CD14-positive monocyte (primary cell): ENCODE measurements around the gene AMER3. TPM values are rescaled to one million over a fixed set of nuclear protein-coding genes. Genes with fewer than 3 reads are reported as not detected.

Source experiments
- DNase-seq, 3 donors: peaks; one replicate each; pipeline ENCODE4 v3.0.0-alpha.2; 2011 to 2022
- H2AFZ ChIP-seq: 2 replicates; pipeline ENCODE4 v1.6.0; 2012; ENCODE audit warnings: mild to moderate bottlenecking, low read depth, low read length, inconsistent platforms; ENCODE audit not compliant: insufficient read depth, poor library complexity, severe bottlenecking
- H3K27ac ChIP-seq, 2 donors: 1 replicate in 1 of 2; 2 replicates in 1 of 2; pipeline ENCODE4 v1.5.1; 2012 to 2013; ENCODE audit warnings: low read length in 2 of 2, control low read depth in 1 of 2, inconsistent platforms in 1 of 2, low read depth in 1 of 2, mild to moderate bottlenecking in 1 of 2
- H3K27me3 ChIP-seq, 2 donors: one replicate each; pipeline versions ENCODE4 v1.6.0 to v1.6.1; 2011 to 2013; ENCODE audit warnings: low read length in 2 of 2; ENCODE audit not compliant: control insufficient read depth in 2 of 2, insufficient read depth in 2 of 2
- H3K36me3 ChIP-seq, 2 donors: replicated peaks in 1 of 2; 1 replicate in 1 of 2; 2 replicates in 1 of 2; pipeline versions ENCODE4 v1.5.1 to v1.6.1; 2012 to 2013; ENCODE audit warnings: low read length in 2 of 2, control low read depth in 1 of 2, inconsistent platforms in 1 of 2, mild to moderate bottlenecking in 1 of 2; ENCODE audit not compliant: insufficient read depth in 2 of 2, control insufficient read depth in 1 of 2
- H3K4me1 ChIP-seq, 2 donors: 1 replicate in 1 of 2; 2 replicates in 1 of 2; pipeline versions ENCODE4 v1.5.1 to v1.6.1; 2012 to 2013; ENCODE audit warnings: low read length in 2 of 2, control low read depth in 1 of 2, inconsistent platforms in 1 of 2, mild to moderate bottlenecking in 1 of 2, moderate library complexity in 1 of 2; ENCODE audit not compliant: insufficient read depth in 2 of 2, control insufficient read depth in 1 of 2
- H3K4me2 ChIP-seq: replicated peaks from 2 replicates; pipeline ENCODE3; 2012; ENCODE audit warnings: low read length, moderate library complexity, mild to moderate bottlenecking; ENCODE audit not compliant: poor library complexity, severe bottlenecking; ENCODE audit errors: extremely low read depth
- H3K4me3 ChIP-seq, 3 experiments: fragments of 200-600 bp in 1 of 3; sonication (generic) in 1 of 3; replicated peaks in 1 of 3; 1 replicate in 2 of 3; 2 replicates in 1 of 3; pipeline ENCODE4 v1.5.1; 2011 to 2013; ENCODE audit warnings: low read length in 3 of 3, mild to moderate bottlenecking in 3 of 3, control low read depth in 2 of 3, low read depth in 2 of 3, inconsistent platforms in 1 of 3, moderate library complexity in 1 of 3
- H3K79me2 ChIP-seq: 2 replicates; pipeline ENCODE4 v1.6.0; 2012; ENCODE audit warnings: mild to moderate bottlenecking, control low read depth, inconsistent platforms, low read length, moderate library complexity; ENCODE audit not compliant: insufficient read depth
- H3K9ac ChIP-seq: 2 replicates; pipeline ENCODE4 v1.6.0; 2017; ENCODE audit warnings: low read length, mild to moderate bottlenecking; ENCODE audit not compliant: insufficient read depth, poor library complexity, severe bottlenecking
- H3K9me3 ChIP-seq, 2 donors: replicated peaks in 1 of 2; 1 replicate in 1 of 2; 2 replicates in 1 of 2; pipeline versions ENCODE4 v1.5.1 to v1.6.1; 2012 to 2013; ENCODE audit warnings: low read length in 2 of 2, control low read depth in 1 of 2; ENCODE audit not compliant: control insufficient read depth in 1 of 2, insufficient read depth in 1 of 2
- H4K20me1 ChIP-seq: 2 replicates; pipeline ENCODE4 v1.6.0; 2012; ENCODE audit warnings: mild to moderate bottlenecking, low read length, control low read depth, moderate library complexity; ENCODE audit not compliant: insufficient read depth
- H3K27ac Mint-ChIP-seq, 7 donors: one replicate each; pipeline ENCODE4 v1.8.0; 2020; ENCODE audit warnings: mild to moderate bottlenecking in 7 of 7, mixed read lengths in 7 of 7, moderate library complexity in 6 of 7, inconsistent platforms in 2 of 7
- H3K27me3 Mint-ChIP-seq, 3 donors: one replicate each; pipeline ENCODE4 v1.8.0; 2021 to 2022; ENCODE audit warnings: low read depth in 3 of 3, mild to moderate bottlenecking in 3 of 3, mixed read lengths in 3 of 3, moderate library complexity in 3 of 3, inconsistent platforms in 1 of 3
- H3K36me3 Mint-ChIP-seq, 2 donors: one replicate each; pipeline ENCODE4 v1.8.0; 2020; ENCODE audit warnings: mixed read lengths in 2 of 2, inconsistent platforms in 1 of 2, mild to moderate bottlenecking in 1 of 2
- H3K4me1 Mint-ChIP-seq: one replicate; pipeline ENCODE4 v1.8.0; 2020; ENCODE audit warnings: mild to moderate bottlenecking, mixed read lengths
- H3K4me3 Mint-ChIP-seq, 2 donors: one replicate each; pipeline ENCODE4 v1.8.0; 2020; ENCODE audit warnings: mild to moderate bottlenecking in 2 of 2, mixed read lengths in 2 of 2, moderate library complexity in 1 of 2
- H3K9me3 Mint-ChIP-seq, 7 donors: one replicate each; pipeline ENCODE4 v1.8.0; 2020 to 2022; ENCODE audit warnings: mixed read lengths in 7 of 7, mild to moderate bottlenecking in 6 of 7, moderate library complexity in 6 of 7, inconsistent platforms in 2 of 7
- CTCF ChIP-seq: fragments of 200-600 bp; IDR thresholded peaks from one replicate; pipeline ENCODE4 v1.8.0; 2022; ENCODE audit warnings: antibody characterized with exemption, mild to moderate bottlenecking
- WGBS: methylation state at CpG from one replicate; pipeline ENCODE4 v1.1.5; 2013; ENCODE audit warnings: missing lambda C conversion rate; ENCODE audit not compliant: insufficient coverage; 5-methylcytosine and 5-hydroxymethylcytosine counted together
- intact Hi-C, 2 donors: fragments of 100-400 bp; cut with micrococcal nuclease; formaldehyde crosslinking; loops; one replicate each; pipeline versions ENCODE4 v1.15.0 to v1.15.1; 2023
- polyA plus RNA-seq, 3 donors: library from polyadenylated mRNA; depleted of rRNA in 1 of 3; unstranded in 2 of 3; stranded (reverse) in 1 of 3; fragments of 300-500 nt in 2 of 3; fragments of >200 nt in 1 of 3; fragmentation: Illumina TruSeq in 2 of 3; gene quantifications; 1 replicate in 2 of 3; 2 replicates in 1 of 3; pipeline ENCODE4 v1.2.3, GENCODE V29; 2012 to 2021

AMER3 gene
- polyA plus RNA-seq, 3 donors = not detected

GRCh38 chr2:130776550-130776949 lies 21.2 kb downstream of the AMER3 start:
- Histone ChIP-seq H3K4me2 (no peak overlapping the region), H3K27me3 (no peaks in the 10 kb centered on the region), H4K20me1 (no peaks in the 10 kb centered on the region), H3K4me3 (no peak overlapping the region), H2AFZ (no peak overlapping the region), H3K4me1 (no peaks in the 10 kb centered on the region), H3K36me3 (no peaks in the 10 kb centered on the region), H3K9me3 (peaks cover 0 to 5% of the 10 kb centered on the region in 2 donors), H3K79me2 (no peaks in the 10 kb centered on the region), H3K9ac (no peak overlapping the region), H3K27ac (no peak overlapping the region)
- no peak overlapping the region for H3K27ac Mint-ChIP-seq
- no peaks in the 10 kb centered on the region for H3K36me3 Mint-ChIP-seq
- no CpG with 5 or more reads among the region's 4 CpGs for WGBS
- H3K4me1 Mint-ChIP-seq = no peaks in the 10 kb centered on the region
- no peak for TF ChIP-seq CTCF
- DNase-seq = no peak
- intact Hi-C loops = no loop called here
- no peak overlapping the region for H3K4me3 Mint-ChIP-seq
- peaks cover 6 to 10% (median 7%) of the 10 kb centered on the region in 3 donors for H3K27me3 Mint-ChIP-seq
- peaks cover 2 to 8% (median 5%) of the 10 kb centered on the region in 7 donors for H3K9me3 Mint-ChIP-seq

- Mint-ChIP-seq H3K27ac (peak overlapping the region in 1 of 7 donors; percentile 1), H3K27me3 (peaks cover 6 to 11% (median 9%) of the 10 kb centered on the region in 3 donors), H3K4me3 (no peak overlapping the region), H3K36me3 (no peaks in the 10 kb centered on the region), H3K9me3 (peaks cover 0 to 5% (median 0%) of the 10 kb centered on the region in 7 donors), H3K4me1 (no peaks in the 10 kb centered on the region)
- Histone ChIP-seq H3K36me3 (no peaks in the 10 kb centered on the region), H3K79me2 (no peaks in the 10 kb centered on the region), H3K9me3 (no peaks in the 10 kb centered on the region), H2AFZ (no peak overlapping the region), H3K4me1 (no peaks in the 10 kb centered on the region), H4K20me1 (no peaks in the 10 kb centered on the region), H3K9ac (no peak overlapping the region), H3K27me3 (no peaks in the 10 kb centered on the region), H3K27ac (no peak overlapping the region), H3K4me2 (no peak overlapping the region), H3K4me3 (no peak overlapping the region)
- no peak for DNase-seq
- TF ChIP-seq CTCF = no peak
- intact Hi-C loops = no loop called here
- 70% methylated on average over 7 of the region's 9 CpGs for WGBS
Measured at GRCh38 chr2:130778781-130779180, 23.4 kb downstream of the AMER3 start.
